ENCODE measurements around the gene CATSPER4. TPM values are rescaled to one million over a fixed set of nuclear protein-coding genes. Genes with fewer than 3 reads are reported as not detected.

The CATSPER4 gene
- total RNA-seq, 4 donors from 2014 or later: not detected

GRCh38 chr1:26187882-26188281 lies 2.5 kb upstream of the CATSPER4 start:
- Histone ChIP-seq H3K36me3 (peaks cover 0 to 4% (median 0%) of the 10 kb centered on the region in 4 donors), H3K4me1 (no peaks in the 10 kb centered on the region), H3K4me3 (no peak overlapping the region), H3K27ac (no peak overlapping the region), H3K9me3 (no peaks in the 10 kb centered on the region), H3K27me3 (no peaks in the 10 kb centered on the region)
- intact Hi-C loops (cut with DNase I; ENCODE audit: low total_unique reads): no loop called here
- TF ChIP-seq CTCF (IDR thresholded peaks at IDR 0.05) (no peak), POLR2AphosphoS5 (IDR thresholded peaks at IDR 0.05) (no peak), POLR2A (IDR thresholded peaks at IDR 0.05) (no peak), EP300 (IDR thresholded peaks at IDR 0.05; ENCODE audit: low read depth) (no peak)
- 96% methylated on average over 6 of the region's 6 CpGs; no CpG with 5 or more reads in 1 of the 2 donors for WGBS, 2 donors (ENCODE audit: low coverage in 1 of 2)
- DNase-seq: no peak
- in situ Hi-C loops (cut with MboI; ENCODE audit: low pct_ligation_motif_present in 1 of 4, low pct_unique_long_range_greater_than_20kb in 1 of 4, low sequenced_read_pairs in 3 of 4): no loop called here

GRCh38 chr1:26188477-26188876 lies 1.9 kb upstream of the CATSPER4 start:
- no peaks in the 10 kb centered on the region for H3K9me3 ChIP-seq
- no peaks in the 10 kb centered on the region for H3K27me3 ChIP-seq
- H3K4me3 ChIP-seq: no peak overlapping the region
- TF ChIP-seq POLR2AphosphoS5 (IDR thresholded peaks at IDR 0.05): no peak
- no peak for TF ChIP-seq POLR2A (IDR thresholded peaks at IDR 0.05)
- no peak for TF ChIP-seq EP300 (IDR thresholded peaks at IDR 0.05; ENCODE audit: low read depth)
- in situ Hi-C loops (cut with MboI; ENCODE audit: low pct_ligation_motif_present in 1 of 4, low pct_unique_long_range_greater_than_20kb in 1 of 4, low sequenced_read_pairs in 3 of 4) (no loop called here), intact Hi-C loops (cut with DNase I; ENCODE audit: low total_unique reads) (no loop called here)
- no peaks in the 10 kb centered on the region for H3K4me1 ChIP-seq
- H3K36me3 ChIP-seq: peaks cover 0 to 4% (median 0%) of the 10 kb centered on the region in 4 donors
- H3K27ac ChIP-seq: no peak overlapping the region
- no peak for DNase-seq
- WGBS, 2 donors (ENCODE audit: low coverage in 1 of 2): 93% methylated on average over 8 of the region's 8 CpGs; no CpG with 5 or more reads in 1 of the 2 donors

DNA sequence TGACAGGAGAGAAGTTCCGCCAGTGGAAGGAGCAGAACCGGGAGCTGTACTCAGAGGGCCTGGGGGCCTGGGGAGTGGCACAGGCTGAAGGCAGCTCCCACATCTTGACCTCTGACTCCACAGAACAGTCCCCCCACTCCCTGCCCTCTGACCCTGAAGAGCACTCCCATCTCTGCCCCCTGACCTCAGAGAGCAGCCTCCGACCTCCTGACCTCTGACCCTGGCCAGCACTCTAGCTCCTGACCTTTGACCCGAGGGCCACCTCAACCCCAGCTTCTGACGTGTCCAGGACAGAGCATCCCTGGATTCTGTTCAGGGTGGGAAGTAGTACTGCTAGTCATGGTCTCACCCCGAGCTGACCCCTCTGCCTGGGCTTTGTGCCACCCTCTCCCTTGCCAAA lies 1.1 kb upstream of the CATSPER4 start:
- Histone ChIP-seq H3K36me3 (peaks cover 0 to 3% (median 0%) of the 10 kb centered on the region in 4 donors), H3K9me3 (no peaks in the 10 kb centered on the region), H3K27ac (no peak overlapping the region), H3K4me1 (no peaks in the 10 kb centered on the region), H3K27me3 (no peaks in the 10 kb centered on the region), H3K4me3 (no peak overlapping the region)
- intact Hi-C loops (cut with DNase I; ENCODE audit: low total_unique reads): no loop called here
- no peak for DNase-seq
- in situ Hi-C loops (cut with MboI; ENCODE audit: low pct_ligation_motif_present in 1 of 4, low pct_unique_long_range_greater_than_20kb in 1 of 4, low sequenced_read_pairs in 3 of 4): no loop called here
- 74 to 100% methylated on average over 1 to 6 of the region's 6 CpGs for WGBS, 2 donors (ENCODE audit: low coverage in 1 of 2)
- TF ChIP-seq EP300 (IDR thresholded peaks at IDR 0.05; ENCODE audit: low read depth) (no peak), POLR2AphosphoS5 (IDR thresholded peaks at IDR 0.05) (no peak), CTCF (IDR thresholded peaks at IDR 0.05) (no peak), POLR2A (IDR thresholded peaks at IDR 0.05) (no peak)

GRCh38 chr1:26189751-26190275 lies 589 bp upstream of the CATSPER4 start:
- in situ Hi-C loops (cut with MboI; ENCODE audit: low pct_ligation_motif_present in 1 of 4, low pct_unique_long_range_greater_than_20kb in 1 of 4, low sequenced_read_pairs in 3 of 4) (no loop called here), intact Hi-C loops (cut with DNase I; ENCODE audit: low total_unique reads) (no loop called here)
- H3K9me3 ChIP-seq: no peaks in the 10 kb centered on the region
- TF ChIP-seq POLR2A (IDR thresholded peaks at IDR 0.05) (no peak), EP300 (IDR thresholded peaks at IDR 0.05; ENCODE audit: low read depth) (no peak)
- H3K4me1 ChIP-seq: no peaks in the 10 kb centered on the region
- H3K27me3 ChIP-seq: no peaks in the 10 kb centered on the region
- no peak overlapping the region for H3K27ac ChIP-seq
- DNase-seq: no peak
- 89% methylated on average over 7 of the region's 7 CpGs; no CpG with 5 or more reads in 1 of the 2 donors for WGBS, 2 donors (ENCODE audit: low coverage in 1 of 2)
- H3K4me3 ChIP-seq: no peak overlapping the region
- H3K36me3 ChIP-seq: no peaks in the 10 kb centered on the region

- in situ Hi-C loops (cut with MboI; ENCODE audit: low pct_ligation_motif_present in 1 of 4, low pct_unique_long_range_greater_than_20kb in 1 of 4, low sequenced_read_pairs in 3 of 4): no loop called here
Measured at GRCh38 chr1:26191739-26192138, 1.3 kb downstream of the CATSPER4 start.

More at GRCh38 chr1:26191739-26192138, 1.3 kb downstream of the CATSPER4 start:
- Histone ChIP-seq H3K4me1 (no peaks in the 10 kb centered on the region), H3K27me3 (no peaks in the 10 kb centered on the region), H3K36me3 (no peaks in the 10 kb centered on the region), H3K9me3 (no peaks in the 10 kb centered on the region), H3K27ac (no peak overlapping the region), H3K4me3 (no peak overlapping the region)
- intact Hi-C loops (cut with DNase I; ENCODE audit: low total_unique reads): no loop called here
- TF ChIP-seq POLR2AphosphoS5 (IDR thresholded peaks at IDR 0.05) (no peak), POLR2A (IDR thresholded peaks at IDR 0.05) (no peak), CTCF (IDR thresholded peaks at IDR 0.05) (no peak), EP300 (IDR thresholded peaks at IDR 0.05; ENCODE audit: low read depth) (no peak)
- DNase-seq: no peak
- 47 to 88% methylated on average over 1 to 3 of the region's 3 CpGs for WGBS, 2 donors (ENCODE audit: low coverage in 1 of 2)

Measured in transverse colon (tissue), 4 donors.